GM10248 (cell line): ENCODE results near the gene CDAN1.

Experiments used
- CTCF ChIA-PET: fragments of 300-600 bp; sonication (Branson Sonifier 250); formaldehyde crosslinking; extraction: SDS; loops from one replicate; lab custom pipeline; 2021; ENCODE audit warnings: antibody characterized with exemption; lab: Yijun Ruan, JAX
- POLR2A ChIA-PET: fragments of 350-650 bp; sonication (Branson Sonifier 250); formaldehyde crosslinking; extraction: SDS; loops from one replicate; lab custom pipeline; 2020; ENCODE audit warnings: antibody characterized with exemption; lab: Yijun Ruan, JAX
- DNase-seq: peaks from one replicate; pipeline ENCODE4 v3.0.0; 2012; ENCODE audit errors: extremely low spot score
- TF ChIP-seq, protein P1 (sequence below): IDR thresholded peaks from 2 replicates; pipeline ENCODE4 v1.5.1; 2012; ENCODE audit warnings: mild to moderate bottlenecking, low read depth; ENCODE audit errors: extremely low read depth, missing control alignments, control extremely low read depth

The CDAN1 gene

GRCh38 chr15:42716626-42717025 lies 20.3 kb downstream of the CDAN1 start:
- TF ChIP-seq, protein P1, sequence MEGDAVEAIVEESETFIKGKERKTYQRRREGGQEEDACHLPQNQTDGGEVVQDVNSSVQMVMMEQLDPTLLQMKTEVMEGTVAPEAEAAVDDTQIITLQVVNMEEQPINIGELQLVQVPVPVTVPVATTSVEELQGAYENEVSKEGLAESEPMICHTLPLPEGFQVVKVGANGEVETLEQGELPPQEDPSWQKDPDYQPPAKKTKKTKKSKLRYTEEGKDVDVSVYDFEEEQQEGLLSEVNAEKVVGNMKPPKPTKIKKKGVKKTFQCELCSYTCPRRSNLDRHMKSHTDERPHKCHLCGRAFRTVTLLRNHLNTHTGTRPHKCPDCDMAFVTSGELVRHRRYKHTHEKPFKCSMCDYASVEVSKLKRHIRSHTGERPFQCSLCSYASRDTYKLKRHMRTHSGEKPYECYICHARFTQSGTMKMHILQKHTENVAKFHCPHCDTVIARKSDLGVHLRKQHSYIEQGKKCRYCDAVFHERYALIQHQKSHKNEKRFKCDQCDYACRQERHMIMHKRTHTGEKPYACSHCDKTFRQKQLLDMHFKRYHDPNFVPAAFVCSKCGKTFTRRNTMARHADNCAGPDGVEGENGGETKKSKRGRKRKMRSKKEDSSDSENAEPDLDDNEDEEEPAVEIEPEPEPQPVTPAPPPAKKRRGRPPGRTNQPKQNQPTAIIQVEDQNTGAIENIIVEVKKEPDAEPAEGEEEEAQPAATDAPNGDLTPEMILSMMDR: no peak
- DNase-seq: peak; percentile 8
- CTCF ChIA-PET: interaction anchor here (1.5 to 3.1 kb wide), 2 partner anchors 10 to 12 kb away, joined by 5 to 16 read pairs; no protein-coding TSS in a partner anchor
- POLR2A ChIA-PET: no interaction called here

DNA sequence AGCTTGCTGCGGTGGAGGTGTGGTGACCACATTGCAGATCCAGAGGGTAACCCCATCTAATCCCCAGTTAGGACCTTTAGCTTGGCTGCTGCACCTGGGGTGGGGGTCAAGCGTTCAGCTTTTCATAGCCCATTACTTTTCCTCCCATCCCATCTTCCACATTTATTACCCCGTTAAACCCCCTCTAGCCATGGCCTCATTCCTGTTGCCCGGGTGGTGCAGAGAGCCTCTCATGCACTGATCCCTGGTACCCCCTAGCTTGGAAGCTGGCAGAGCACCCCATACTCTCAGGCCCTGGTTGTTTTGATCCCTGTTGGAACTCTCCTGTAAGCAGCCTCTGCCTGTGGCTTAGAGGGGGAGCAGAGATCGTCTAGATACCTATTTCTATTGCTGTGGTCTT lies 20.8 kb downstream of the CDAN1 start:
- CTCF ChIA-PET: interaction anchor here (3.1 kb wide), 1 partner anchor 11 kb away, joined by 16 read pairs; no protein-coding TSS in a partner anchor
- TF ChIP-seq, protein P1: no peak
- DNase-seq: no peak
- POLR2A ChIA-PET: no interaction called here

DNA sequence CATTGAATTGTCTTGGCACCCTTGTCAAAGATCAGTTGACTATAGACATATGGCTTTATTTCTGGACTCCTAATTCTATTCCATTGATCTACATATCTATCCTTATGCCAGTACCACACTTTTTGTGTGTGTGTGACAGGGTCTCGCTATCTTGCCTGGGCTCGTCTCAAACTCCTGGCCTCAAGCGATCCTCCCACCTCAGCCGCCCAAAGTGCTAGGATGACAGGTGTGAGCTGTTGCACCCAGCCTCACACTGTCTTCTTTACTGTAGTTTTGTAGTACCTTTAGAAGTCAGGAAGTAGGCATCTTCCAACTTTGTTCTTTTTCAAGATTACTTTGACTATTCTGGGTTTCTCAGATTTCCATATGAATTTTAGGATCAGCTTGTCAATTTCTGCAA lies 24.3 kb downstream of the CDAN1 start:
- DNase-seq: no peak
- CTCF ChIA-PET: interaction anchor here (0.7 to 2.0 kb wide), 4 partner anchors 9 to 22 kb away, joined by 3 to 4 read pairs (median 4); no protein-coding TSS in a partner anchor
- TF ChIP-seq, protein P1: no peak
- POLR2A ChIA-PET: no interaction called here

GRCh38 chr15:42711746-42712145 lies 25.2 kb downstream of the CDAN1 start:
- POLR2A ChIA-PET: no interaction called here
- CTCF ChIA-PET: interaction anchor here (0.9 to 2.0 kb wide), 3 partner anchors 10 to 557 kb away, joined by 4 read pairs; no protein-coding TSS in a partner anchor
- no peak for DNase-seq
- TF ChIP-seq, protein P1: no peak

DNA sequence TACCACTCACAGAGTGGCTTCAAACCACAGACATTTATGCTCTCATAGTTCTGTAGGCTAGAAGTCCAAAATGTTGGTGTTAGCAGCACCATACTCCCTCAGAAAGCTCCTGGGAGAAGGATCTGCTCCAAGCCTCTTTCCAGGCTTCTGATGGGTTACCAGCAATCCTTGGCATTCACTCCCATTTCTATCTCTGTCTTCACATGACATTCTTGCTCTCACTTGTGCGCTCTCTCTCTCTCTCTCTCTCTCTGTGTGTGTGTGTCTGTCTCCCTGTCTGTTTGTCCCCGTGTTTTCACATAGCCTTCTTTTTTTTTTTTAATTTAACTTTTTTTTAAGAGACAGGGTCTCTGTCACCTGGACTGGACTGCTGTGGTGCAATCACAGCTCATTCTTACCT lies 26.3 kb downstream of the CDAN1 start:
- POLR2A ChIA-PET: no interaction called here
- CTCF ChIA-PET: interaction anchor here (0.9 to 2.0 kb wide), 3 partner anchors 11 to 558 kb away, joined by 4 read pairs; no protein-coding TSS in a partner anchor
- TF ChIP-seq, protein P1: no peak
- DNase-seq: no peak

DNA sequence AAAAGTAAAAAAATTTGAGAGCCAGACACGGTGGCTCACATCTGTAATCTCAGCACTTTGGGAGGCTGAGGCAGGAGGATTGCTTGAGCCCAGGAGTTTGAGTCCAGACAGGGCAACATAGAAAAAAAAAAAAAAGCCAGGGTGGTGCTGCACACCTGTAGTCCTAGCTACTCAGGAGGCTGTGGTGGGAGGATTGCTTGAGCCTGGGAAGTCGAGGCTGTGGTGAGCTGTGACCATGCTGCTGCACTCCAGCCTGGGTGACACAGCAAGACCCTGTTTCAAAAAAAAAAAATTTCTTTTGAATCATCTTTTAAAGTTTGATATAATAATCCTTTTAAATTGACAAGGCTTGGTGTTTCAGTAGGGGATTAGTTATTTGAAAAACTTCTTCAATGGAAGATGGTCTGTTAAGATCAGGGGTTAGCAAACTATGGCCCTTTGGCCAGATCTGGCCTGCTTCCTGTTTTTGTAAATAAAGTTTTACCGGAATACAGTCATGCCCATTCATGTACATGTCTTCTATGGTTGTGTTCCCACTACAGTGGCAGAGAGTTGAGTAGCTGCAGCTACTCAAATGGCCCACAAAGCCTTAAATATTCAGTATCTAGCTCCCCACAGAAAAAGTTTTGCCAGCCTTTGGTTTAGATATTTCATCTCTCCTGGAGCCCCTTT lies 28.9 kb downstream of the CDAN1 start:
- TF ChIP-seq, protein P1: no peak
- no peak for DNase-seq
- CTCF ChIA-PET: interaction anchor here (5.8 kb wide), 1 partner anchor 219 kb away, joined by 45 read pairs; no protein-coding TSS in a partner anchor
- POLR2A ChIA-PET: no interaction called here
